Neural cell (in vitro differentiated cells): ENCODE data around the gene ACTN2.

Experiments used
- CTCF ChIP-seq: fragments of 450-650 bp; IDR thresholded peaks from 2 replicates; pipeline ENCODE4 v1.5.1; 2014; ENCODE audit warnings: antibody characterized with exemption, mild to moderate bottlenecking, moderate library complexity; ENCODE audit not compliant: poor library complexity, severe bottlenecking
- EP300 ChIP-seq: fragments of 450-650 bp; conservative IDR thresholded peaks from 2 replicates; pipeline ENCODE4 v1.6.1; 2014; ENCODE audit warnings: antibody characterized with exemption, mild to moderate bottlenecking, moderate library complexity; ENCODE audit not compliant: poor library complexity, severe bottlenecking
- EZH2 ChIP-seq: fragments of 200-600, 300-800 bp; shearing (Covaris generic), sonication (generic); IDR thresholded peaks from 2 replicates; pipeline ENCODE4 v1.6.1; 2014; ENCODE audit warnings: antibody characterized with exemption, low read length, borderline replicate concordance, mild to moderate bottlenecking; ENCODE audit not compliant: insufficient read depth, poor library complexity, severe bottlenecking
- MXI1 ChIP-seq: fragments of 450-650 bp; conservative IDR thresholded peaks from 2 replicates; pipeline ENCODE4 v1.6.1; 2014; ENCODE audit warnings: antibody characterized with exemption, mild to moderate bottlenecking; ENCODE audit not compliant: poor library complexity, severe bottlenecking
- POLR2AphosphoS5 ChIP-seq: IDR thresholded peaks from 2 replicates; pipeline ENCODE4 v1.6.1; 2012
- REST ChIP-seq: IDR thresholded peaks from 2 replicates; pipeline ENCODE4 v1.6.1; 2012; ENCODE audit warnings: borderline replicate concordance
- TAF1 ChIP-seq: IDR thresholded peaks from 2 replicates; pipeline ENCODE4 v1.6.1; 2012; ENCODE audit warnings: low read depth

- no peak for TF ChIP-seq CTCF
- no peak for TF ChIP-seq MXI1
- no peak for TF ChIP-seq EP300
- TF ChIP-seq TAF1: no peak
- TF ChIP-seq EZH2: no peak
- no peak for TF ChIP-seq POLR2AphosphoS5
- TF ChIP-seq REST: no peak
These were observed 121.7 kb downstream of the ACTN2 start for GRCh38 chr1:236808005-236808404.
